HCT116 (cell line): ENCODE measurements around the gene DPP6. TPM values are rescaled to one million over a fixed set of nuclear protein-coding genes. Genes with fewer than 3 reads are reported as not detected.

Experiments used
- ATAC-seq: fragments of 200-7000 bp; cut with Tn5 transposase; 2 replicates; pipeline ENCODE4 v1.9.1; 2020; ENCODE audit warnings: mild to moderate bottlenecking, moderate library complexity
- BruUV-seq: library from RNA; stranded (reverse); fragments of 400-500 nt; replicated peaks from 2 replicates; lab custom pipeline; 2021; lab: Mats Ljungman, UMichigan
- CTCF ChIA-PET: fragments of 300-600 bp; sonication (Branson Sonifier 250); formaldehyde crosslinking; loops from one replicate; lab custom pipeline; 2021; ENCODE audit warnings: antibody characterized with exemption; lab: Charles Lee
- POLR2A ChIA-PET: fragments of 300-600, 350-600 bp; sonication (Branson Sonifier 250); formaldehyde crosslinking; loops from one replicate; lab custom pipeline; 2021; ENCODE audit warnings: antibody characterized with exemption; lab: Charles Lee
- RAD21 ChIA-PET, 2 experiments: fragments of 300-600 bp; sonication (Branson Sonifier 250); formaldehyde crosslinking; loops; one replicate each; lab custom pipeline; 2023; ENCODE audit warnings: low total read pairs in 2 of 2; ENCODE audit not compliant: uncharacterized antibody in 2 of 2, unreplicated experiment in 2 of 2, low non-redundant PET in 1 of 2; lab: Charles Lee
- DNase-seq: peaks from one replicate; pipeline ENCODE4 v3.0.0-alpha.2; 2010; ENCODE audit warnings: low read depth, low spot score
- H2AFZ ChIP-seq: fragments of 200-600 bp; shearing (Covaris generic), sonication (generic); 2 replicates; pipeline ENCODE4 v1.6.1; 2017; ENCODE audit warnings: low read depth, mixed run types, mixed read lengths, antibody characterized with exemption, low read length; ENCODE audit not compliant: poor library complexity, severe bottlenecking
- H3K27ac ChIP-seq: 2 replicates; pipeline ENCODE4 v1.5.1; 2012; ENCODE audit warnings: low read depth, low read length
- H3K27me3 ChIP-seq: fragments of 200-600 bp; sonication (generic); 2 replicates; pipeline ENCODE4 v1.6.1; 2016; ENCODE audit warnings: mixed run types, low read length, mixed read lengths; ENCODE audit not compliant: insufficient read depth
- H3K36me3 ChIP-seq, 2 experiments: fragments of 200-500 bp in 1 of 2; fragments of 200-600 bp in 1 of 2; sonication (Bioruptor generic) in 1 of 2; sonication (generic) in 1 of 2; 2 replicates each; pipeline versions ENCODE4 v1.5.1 to v1.6.1; 2014 to 2016; ENCODE audit warnings: low read length in 2 of 2, inconsistent platforms in 1 of 2, mixed read lengths in 1 of 2, mixed run types in 1 of 2; ENCODE audit not compliant: insufficient read depth in 2 of 2, control insufficient read depth in 1 of 2
- H3K4me1 ChIP-seq, 2 experiments: fragments of 200-600 bp in 1 of 2; sonication (generic) in 1 of 2; 2 replicates each; pipeline versions ENCODE4 v1.5.1 to v1.6.1; 2012 to 2017; ENCODE audit warnings: low read length in 2 of 2, inconsistent platforms in 1 of 2, mild to moderate bottlenecking in 1 of 2, mixed read lengths in 1 of 2, mixed run types in 1 of 2, moderate library complexity in 1 of 2; ENCODE audit not compliant: insufficient read depth in 2 of 2, control insufficient read depth in 1 of 2
- H3K4me2 ChIP-seq: fragments of 200-600 bp; sonication (generic); 2 replicates; pipeline ENCODE4 v1.6.1; 2017; ENCODE audit warnings: mixed run types, low read length, mixed read lengths
- H3K4me3 ChIP-seq, 2 experiments: fragments of 200-600 bp in 1 of 2; sonication (generic) in 1 of 2; replicated peaks in 1 of 2; 2 replicates each; pipeline ENCODE4 v1.5.1; 2011 to 2016; ENCODE audit warnings: low read length in 2 of 2, control low read depth in 1 of 2, low read depth in 1 of 2, mild to moderate bottlenecking in 1 of 2, mixed read lengths in 1 of 2, mixed run types in 1 of 2
- H3K79me2 ChIP-seq: fragments of 200-600 bp; sonication (generic); 2 replicates; pipeline ENCODE4 v1.6.1; 2017; ENCODE audit warnings: mild to moderate bottlenecking, mixed run types, low read length, moderate library complexity, mixed read lengths; ENCODE audit not compliant: insufficient read depth
- H3K9ac ChIP-seq: fragments of 200-600 bp; sonication (generic); 2 replicates; pipeline ENCODE4 v1.6.1; 2016; ENCODE audit warnings: low read length, mixed read lengths
- H3K9me2 ChIP-seq: fragments of 200-600 bp; sonication (generic), shearing (Covaris generic); 2 replicates; pipeline ENCODE4 v1.6.1; 2017; ENCODE audit warnings: mixed run types, mild to moderate bottlenecking, moderate library complexity; ENCODE audit not compliant: insufficient read depth
- H3K9me3 ChIP-seq, 2 experiments: fragments of 200-500 bp in 1 of 2; fragments of 200-600 bp in 1 of 2; sonication (Bioruptor generic) in 1 of 2; sonication (generic) in 1 of 2; 2 replicates each; pipeline ENCODE4 v1.6.1; 2014 to 2017; ENCODE audit warnings: low read length in 2 of 2, mixed read lengths in 2 of 2, inconsistent platforms in 1 of 2, low read depth in 1 of 2, mild to moderate bottlenecking in 1 of 2, mixed run types in 1 of 2, moderate library complexity in 1 of 2; ENCODE audit not compliant: control insufficient read depth in 1 of 2, insufficient read depth in 1 of 2
- H4K20me1 ChIP-seq: fragments of 200-600 bp; sonication (generic), shearing (Covaris generic); 2 replicates; pipeline ENCODE4 v1.6.1; 2017; ENCODE audit warnings: mixed run types, mild to moderate bottlenecking, moderate library complexity; ENCODE audit not compliant: insufficient read depth
- ATF3 ChIP-seq: IDR thresholded peaks from 2 replicates; pipeline ENCODE4 v1.6.1; 2012
- CEBPB ChIP-seq: IDR thresholded peaks from 2 replicates; pipeline ENCODE4 v1.6.1; 2012; ENCODE audit warnings: low read depth
- EGR1 ChIP-seq: IDR thresholded peaks from 2 replicates; pipeline ENCODE4 v1.6.1; 2012; ENCODE audit warnings: low read depth
- ELF1 ChIP-seq: IDR thresholded peaks from 2 replicates; pipeline ENCODE4 v1.6.1; 2012; ENCODE audit warnings: low read depth, borderline replicate concordance
- EZH2 ChIP-seq: fragments of 200-600 bp; sonication (generic); IDR thresholded peaks from 2 replicates; pipeline ENCODE4 v1.6.1; 2017; ENCODE audit warnings: antibody characterized with exemption, mixed run types
- EZH2phosphoT487 ChIP-seq: fragments of 200-600 bp; IDR thresholded peaks from 2 replicates; pipeline ENCODE4 v1.6.1; 2018; ENCODE audit warnings: antibody characterized with exemption, borderline replicate concordance
- JUND ChIP-seq: IDR thresholded peaks from 2 replicates; pipeline ENCODE4 v1.6.1; 2012
- POLR2A ChIP-seq: IDR thresholded peaks from 2 replicates; pipeline ENCODE4 v1.7.0; 2011; ENCODE audit warnings: borderline replicate concordance; ENCODE audit not compliant: insufficient read depth, insufficient read length; ENCODE audit errors: extremely low read depth
- POLR2AphosphoS5 ChIP-seq: IDR thresholded peaks from 2 replicates; pipeline ENCODE4 v1.6.1; 2011; ENCODE audit warnings: mild to moderate bottlenecking, low read depth, low read length, moderate library complexity
- RAD21 ChIP-seq: IDR thresholded peaks from 2 replicates; pipeline ENCODE4 v1.6.1; 2012; ENCODE audit warnings: low read depth, mild to moderate bottlenecking
- REST ChIP-seq: IDR thresholded peaks from 2 replicates; pipeline ENCODE4 v1.6.1; 2012; ENCODE audit warnings: low read depth
- SIN3A ChIP-seq: IDR thresholded peaks from 2 replicates; pipeline ENCODE4 v1.6.1; 2012; ENCODE audit warnings: low read depth
- SP1 ChIP-seq: IDR thresholded peaks from 2 replicates; pipeline ENCODE4 v1.6.1; 2012; ENCODE audit warnings: low read depth
- SRF ChIP-seq: IDR thresholded peaks from 2 replicates; pipeline ENCODE4 v1.6.1; 2012; ENCODE audit warnings: low read depth
- TCF7L2 ChIP-seq: IDR thresholded peaks from 2 replicates; pipeline ENCODE4 v1.7.0; 2011; ENCODE audit warnings: borderline replicate concordance, inconsistent platforms; ENCODE audit not compliant: insufficient read depth, insufficient read length; ENCODE audit errors: extremely low read depth
- ZFX ChIP-seq: fragments of 450-650 bp; IDR thresholded peaks from 2 replicates; pipeline ENCODE4 v1.6.1; 2017
- ZNF274 ChIP-seq: fragments of 200-500 bp; sonication (Bioruptor generic); IDR thresholded peaks from 2 replicates; pipeline ENCODE4 v1.6.1; 2014; ENCODE audit warnings: mild to moderate bottlenecking, low read depth, low read length, inconsistent platforms
- intact Hi-C: fragments of 100-400 bp; cut with micrococcal nuclease; formaldehyde crosslinking; loops from 2 replicates; pipeline ENCODE4 v1.10.0; 2022
- total RNA-seq: library from RNA; stranded (reverse); gene quantifications from one replicate; pipeline ENCODE4 v1.2.1, GENCODE V29; 2021; ENCODE audit not compliant: unreplicated experiment
- TF ChIP-seq, protein P1 (sequence below): IDR thresholded peaks from 2 replicates; pipeline ENCODE4 v1.6.1; 2012
- TF ChIP-seq, protein P2 (sequence below): IDR thresholded peaks from 2 replicates; pipeline ENCODE4 v1.6.1; 2011; ENCODE audit warnings: mild to moderate bottlenecking, low read length, moderate library complexity; ENCODE audit not compliant: insufficient replicate concordance; ENCODE audit errors: extremely low read depth
- TF ChIP-seq, protein P3 (sequence below), 3 experiments: fragments of 200-600 bp in 1 of 3; sonication (generic) in 1 of 3; IDR thresholded peaks in 2 of 3; conservative IDR thresholded peaks in 1 of 3; 2 replicates each; pipeline ENCODE4 v1.5.1; 2012 to 2017; ENCODE audit warnings: low read depth in 2 of 3, low read length in 2 of 3, antibody characterized with exemption in 1 of 3, borderline replicate concordance in 1 of 3, control low read depth in 1 of 3, mild to moderate bottlenecking in 1 of 3, mixed read lengths in 1 of 3, mixed run types in 1 of 3, moderate library complexity in 1 of 3; ENCODE audit not compliant: insufficient read depth in 1 of 3

Gene DPP6
- total RNA-seq, 1 experiment from 2014 or later: not detected

- TF ChIP-seq SP1 (no peak), RAD21 (no peak), ZFX (no peak)
These were observed 852.9 kb downstream of the DPP6 start (continued) for GRCh38 chr7:154905146-154905545.

DNA sequence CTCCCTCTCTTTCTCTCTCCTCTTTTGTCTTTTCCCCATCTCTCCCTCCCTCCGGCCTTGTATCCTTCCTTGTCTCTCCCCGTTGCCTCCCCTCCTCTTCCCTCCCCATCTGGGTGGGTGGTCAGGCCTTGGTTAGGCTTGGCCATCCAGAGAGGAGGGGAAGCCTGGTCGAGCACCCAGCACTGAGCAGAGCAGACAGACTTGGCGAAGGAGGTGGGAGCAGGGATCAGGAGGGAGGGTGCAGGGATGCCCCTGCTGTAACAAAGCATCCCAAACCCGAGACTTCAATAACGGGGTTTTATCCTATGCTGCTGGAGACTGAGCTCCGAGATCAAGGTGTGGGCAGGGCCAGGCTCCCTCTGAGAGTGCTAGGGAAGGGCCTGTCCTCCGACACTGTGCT, 853.4 kb downstream of the DPP6 start:
- ChIA-PET POLR2A (no interaction called here), CTCF (no interaction called here), RAD21 (no interaction called here)
- Histone ChIP-seq H3K9me3 (no peaks in the 10 kb centered on the region), H3K27me3 (no peaks in the 10 kb centered on the region), H3K4me3 (no peak overlapping the region), H3K9ac (no peak overlapping the region), H2AFZ (no peak overlapping the region), H3K4me1 (no peaks in the 10 kb centered on the region), H3K9me2 (no peaks in the 10 kb centered on the region), H4K20me1 (no peaks in the 10 kb centered on the region), H3K79me2 (no peaks in the 10 kb centered on the region), H3K4me2 (no peak overlapping the region), H3K36me3 (no peaks in the 10 kb centered on the region), H3K27ac (no peak overlapping the region)
- no TSS peak for BruUV-seq
- DNase-seq: no peak
- intact Hi-C loops: no loop called here
- no peak for TF ChIP-seq ZFX
- TF ChIP-seq, protein P1, sequence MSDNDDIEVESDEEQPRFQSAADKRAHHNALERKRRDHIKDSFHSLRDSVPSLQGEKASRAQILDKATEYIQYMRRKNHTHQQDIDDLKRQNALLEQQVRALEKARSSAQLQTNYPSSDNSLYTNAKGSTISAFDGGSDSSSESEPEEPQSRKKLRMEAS: no peak
- no peak for TF ChIP-seq EZH2phosphoT487
- TF ChIP-seq, protein P2, sequence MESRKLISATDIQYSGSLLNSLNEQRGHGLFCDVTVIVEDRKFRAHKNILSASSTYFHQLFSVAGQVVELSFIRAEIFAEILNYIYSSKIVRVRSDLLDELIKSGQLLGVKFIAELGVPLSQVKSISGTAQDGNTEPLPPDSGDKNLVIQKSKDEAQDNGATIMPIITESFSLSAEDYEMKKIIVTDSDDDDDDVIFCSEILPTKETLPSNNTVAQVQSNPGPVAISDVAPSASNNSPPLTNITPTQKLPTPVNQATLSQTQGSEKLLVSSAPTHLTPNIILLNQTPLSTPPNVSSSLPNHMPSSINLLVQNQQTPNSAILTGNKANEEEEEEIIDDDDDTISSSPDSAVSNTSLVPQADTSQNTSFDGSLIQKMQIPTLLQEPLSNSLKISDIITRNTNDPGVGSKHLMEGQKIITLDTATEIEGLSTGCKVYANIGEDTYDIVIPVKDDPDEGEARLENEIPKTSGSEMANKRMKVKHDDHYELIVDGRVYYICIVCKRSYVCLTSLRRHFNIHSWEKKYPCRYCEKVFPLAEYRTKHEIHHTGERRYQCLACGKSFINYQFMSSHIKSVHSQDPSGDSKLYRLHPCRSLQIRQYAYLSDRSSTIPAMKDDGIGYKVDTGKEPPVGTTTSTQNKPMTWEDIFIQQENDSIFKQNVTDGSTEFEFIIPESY: no peak
- no peak for TF ChIP-seq JUND
- TF ChIP-seq SRF: no peak
- no peak for TF ChIP-seq POLR2AphosphoS5
- no peak for TF ChIP-seq CEBPB
- no peak for TF ChIP-seq ELF1
- TF ChIP-seq, protein P3, sequence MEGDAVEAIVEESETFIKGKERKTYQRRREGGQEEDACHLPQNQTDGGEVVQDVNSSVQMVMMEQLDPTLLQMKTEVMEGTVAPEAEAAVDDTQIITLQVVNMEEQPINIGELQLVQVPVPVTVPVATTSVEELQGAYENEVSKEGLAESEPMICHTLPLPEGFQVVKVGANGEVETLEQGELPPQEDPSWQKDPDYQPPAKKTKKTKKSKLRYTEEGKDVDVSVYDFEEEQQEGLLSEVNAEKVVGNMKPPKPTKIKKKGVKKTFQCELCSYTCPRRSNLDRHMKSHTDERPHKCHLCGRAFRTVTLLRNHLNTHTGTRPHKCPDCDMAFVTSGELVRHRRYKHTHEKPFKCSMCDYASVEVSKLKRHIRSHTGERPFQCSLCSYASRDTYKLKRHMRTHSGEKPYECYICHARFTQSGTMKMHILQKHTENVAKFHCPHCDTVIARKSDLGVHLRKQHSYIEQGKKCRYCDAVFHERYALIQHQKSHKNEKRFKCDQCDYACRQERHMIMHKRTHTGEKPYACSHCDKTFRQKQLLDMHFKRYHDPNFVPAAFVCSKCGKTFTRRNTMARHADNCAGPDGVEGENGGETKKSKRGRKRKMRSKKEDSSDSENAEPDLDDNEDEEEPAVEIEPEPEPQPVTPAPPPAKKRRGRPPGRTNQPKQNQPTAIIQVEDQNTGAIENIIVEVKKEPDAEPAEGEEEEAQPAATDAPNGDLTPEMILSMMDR (IDR thresholded peaks at IDR 0.05 in 2 of 3, conservative IDR thresholded peaks at IDR 0.05 in 1 of 3; ENCODE audit: borderline replicate concordance in 1 of 3, insufficient read depth in 1 of 3, low read depth in 2 of 3, low read length in 2 of 3): no peak
- no peak for TF ChIP-seq SIN3A
- TF ChIP-seq EGR1: no peak
- TF ChIP-seq POLR2A: no peak
- no peak for TF ChIP-seq TCF7L2
- TF ChIP-seq ZNF274: no peak
- TF ChIP-seq ATF3: no peak
- TF ChIP-seq SP1: no peak
- no peak for TF ChIP-seq REST
- TF ChIP-seq EZH2: no peak
- TF ChIP-seq RAD21: no peak
- no peak for ATAC-seq
